ENCODE data around the gene TIMM23B.
"Not testable (repeated sequence)": the region's sequence is repeated elsewhere in the genome, so short reads cannot be mapped to it uniquely, and the experiment has no call there.

DNA sequence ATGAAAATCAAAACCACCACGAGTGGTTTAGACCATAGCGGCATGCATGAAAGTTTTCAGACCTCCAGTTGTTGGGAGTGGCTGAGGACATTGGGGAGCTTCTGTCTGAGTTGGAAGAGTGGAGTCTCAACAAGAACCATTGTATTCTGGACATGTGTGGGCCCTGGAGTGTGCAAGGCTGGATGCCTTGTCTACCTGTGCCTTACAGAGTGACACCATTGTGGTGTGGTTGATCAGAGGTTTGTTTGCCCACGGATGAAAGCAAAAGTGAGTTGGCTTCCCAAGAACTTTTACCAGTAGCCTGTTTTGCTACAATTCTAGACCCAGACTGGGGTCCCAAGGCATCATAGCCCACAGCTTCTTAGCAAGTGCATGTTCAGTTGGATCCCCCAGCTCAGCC, 35.9 kb downstream of the TIMM23B start:
- not testable (repeated sequence) for TF ChIP-seq EZH2phosphoT487 (IDR thresholded peaks at IDR 0.05; ENCODE audit: borderline replicate concordance, low read length)
- TF ChIP-seq, protein P1, sequence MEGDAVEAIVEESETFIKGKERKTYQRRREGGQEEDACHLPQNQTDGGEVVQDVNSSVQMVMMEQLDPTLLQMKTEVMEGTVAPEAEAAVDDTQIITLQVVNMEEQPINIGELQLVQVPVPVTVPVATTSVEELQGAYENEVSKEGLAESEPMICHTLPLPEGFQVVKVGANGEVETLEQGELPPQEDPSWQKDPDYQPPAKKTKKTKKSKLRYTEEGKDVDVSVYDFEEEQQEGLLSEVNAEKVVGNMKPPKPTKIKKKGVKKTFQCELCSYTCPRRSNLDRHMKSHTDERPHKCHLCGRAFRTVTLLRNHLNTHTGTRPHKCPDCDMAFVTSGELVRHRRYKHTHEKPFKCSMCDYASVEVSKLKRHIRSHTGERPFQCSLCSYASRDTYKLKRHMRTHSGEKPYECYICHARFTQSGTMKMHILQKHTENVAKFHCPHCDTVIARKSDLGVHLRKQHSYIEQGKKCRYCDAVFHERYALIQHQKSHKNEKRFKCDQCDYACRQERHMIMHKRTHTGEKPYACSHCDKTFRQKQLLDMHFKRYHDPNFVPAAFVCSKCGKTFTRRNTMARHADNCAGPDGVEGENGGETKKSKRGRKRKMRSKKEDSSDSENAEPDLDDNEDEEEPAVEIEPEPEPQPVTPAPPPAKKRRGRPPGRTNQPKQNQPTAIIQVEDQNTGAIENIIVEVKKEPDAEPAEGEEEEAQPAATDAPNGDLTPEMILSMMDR (conservative IDR thresholded peaks at IDR 0.05; ENCODE audit: low read depth, low read length): not testable (repeated sequence)

Measured in PC-3 (cell line).